Mucosa of gallbladder (tissue), 1 donor: ENCODE results near the gene TEX29. TPM values are rescaled to one million over a fixed set of nuclear protein-coding genes. Genes with fewer than 3 reads are reported as not detected.

Experiments used
- DNase-seq: peaks from one replicate; pipeline ENCODE4 v3.0.0-alpha.2; 2020; ENCODE audit warnings: low spot score
- total RNA-seq: library from RNA; stranded (reverse); gene quantifications from one replicate; pipeline ENCODE4 v1.2.1, GENCODE V29; 2021
- donor health status: DM: no; HTN: no; CAD: no.

TEX29 gene
- total RNA-seq, 1 donor from 2014 or later, result 0.92 TPM

GRCh38 chr13:111390522-111391270, 70.3 kb downstream of the TEX29 start:
- DNase-seq, result no peak

- DNase-seq, result no peak
These were observed 72.0 kb downstream of the TEX29 start for GRCh38 chr13:111392486-111392885.

GRCh38 chr13:111393221-111393790, 72.9 kb downstream of the TEX29 start:
- no peak for DNase-seq

Other genes with a start within 250 kb of the TEX29 start
- 70.7 TPM for gene ARHGEF7, start 205.3 kb upstream of the TEX29 start, total RNA-seq